ENCODE data around the gene MCAT.

The MCAT gene

GRCh38 chr22:43168471-43169309 is 25.5 kb upstream of the MCAT start:
- DNase-seq (ENCODE audit: low spot score) = no peak
- in situ Hi-C loops (cut with MboI; ENCODE audit: low pct_unique_long_range_greater_than_20kb, low sequenced_read_pairs, unreplicated experiment) = no loop called here
- no peak for TF ChIP-seq CTCF (IDR thresholded peaks at IDR 0.05; ENCODE audit: extremely low read depth, insufficient read depth, missing control alignments)

GRCh38 chr22:43167001-43167589 is 23.9 kb upstream of the MCAT start:
- no peak for TF ChIP-seq CTCF (IDR thresholded peaks at IDR 0.05; ENCODE audit: extremely low read depth, insufficient read depth, missing control alignments)

GRCh38 chr22:43166132-43166930 is 23.1 kb upstream of the MCAT start:
- DNase-seq (ENCODE audit: low spot score) = no peak
- no peak for TF ChIP-seq CTCF (IDR thresholded peaks at IDR 0.05; ENCODE audit: extremely low read depth, insufficient read depth, missing control alignments)
- in situ Hi-C loops (cut with MboI; ENCODE audit: low pct_unique_long_range_greater_than_20kb, low sequenced_read_pairs, unreplicated experiment) = no loop called here

More at GRCh38 chr22:43167001-43167589, 23.9 kb upstream of the MCAT start:
- no peak for DNase-seq (ENCODE audit: low spot score)
- in situ Hi-C loops (cut with MboI; ENCODE audit: low pct_unique_long_range_greater_than_20kb, low sequenced_read_pairs, unreplicated experiment) = no loop called here

DNA sequence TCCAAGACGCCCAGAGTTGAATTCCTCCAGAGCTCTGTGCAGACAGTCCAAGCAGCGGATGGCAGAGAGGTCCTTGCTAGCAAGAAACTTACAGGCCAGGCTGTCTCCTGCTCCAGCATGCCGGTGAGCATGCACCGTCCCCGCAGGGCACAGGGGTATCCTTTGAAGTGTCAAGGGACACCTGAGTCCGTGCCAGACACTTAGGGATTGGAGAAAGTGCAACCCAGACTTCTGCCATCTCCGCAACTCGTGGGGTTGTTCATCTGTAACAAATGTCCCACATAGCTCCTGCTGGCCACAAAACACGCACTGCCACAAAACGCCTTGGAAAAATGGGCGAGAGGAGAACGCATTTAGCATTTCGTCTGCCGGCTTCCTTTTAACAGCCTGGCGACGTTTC is 21.4 kb upstream of the MCAT start:
- no peak for TF ChIP-seq CTCF (IDR thresholded peaks at IDR 0.05; ENCODE audit: extremely low read depth, insufficient read depth, missing control alignments)
- no peak for DNase-seq (ENCODE audit: low spot score)
- in situ Hi-C loops (cut with MboI; ENCODE audit: low pct_unique_long_range_greater_than_20kb, low sequenced_read_pairs, unreplicated experiment) = no loop called here

- in situ Hi-C loops (cut with MboI; ENCODE audit: low pct_unique_long_range_greater_than_20kb, low sequenced_read_pairs, unreplicated experiment) = no loop called here
- TF ChIP-seq CTCF (IDR thresholded peaks at IDR 0.05; ENCODE audit: extremely low read depth, insufficient read depth, missing control alignments) = no peak
- no peak for DNase-seq (ENCODE audit: low spot score)
Measured at GRCh38 chr22:43163241-43163795, 20.1 kb upstream of the MCAT start.

GRCh38 chr22:43162412-43163150 is 19.4 kb upstream of the MCAT start:
- DNase-seq (ENCODE audit: low spot score) = no peak
- TF ChIP-seq CTCF (IDR thresholded peaks at IDR 0.05; ENCODE audit: extremely low read depth, insufficient read depth, missing control alignments) = no peak
- in situ Hi-C loops (cut with MboI; ENCODE audit: low pct_unique_long_range_greater_than_20kb, low sequenced_read_pairs, unreplicated experiment) = no loop called here
